ENCODE measurements around the gene RHOV.

- TF ChIP-seq ZNF70 (CRISPR knock-in tag; IDR thresholded peaks at IDR 0.05) (no peak), ZNF8 (CRISPR knock-in tag; IDR thresholded peaks at IDR 0.05) (no peak), ZFP30 (CRISPR knock-in tag; IDR thresholded peaks at IDR 0.05) (no peak), ZFP3 (CRISPR knock-in tag; IDR thresholded peaks at IDR 0.05) (no peak), RARB (CRISPR knock-in tag; IDR thresholded peaks at IDR 0.05) (no peak), ISL1 (CRISPR knock-in tag; IDR thresholded peaks at IDR 0.05) (no peak), ARNTL (CRISPR knock-in tag; IDR thresholded peaks at IDR 0.05; ENCODE audit: borderline replicate concordance, low read depth) (no peak)
Measured at GRCh38 chr15:40904552-40905201, 30.6 kb upstream of the RHOV start.
